NCI-H226 (cell line): ENCODE data around the gene TRABD2A.

Source experiments
- DNase-seq: peaks from one replicate; pipeline ENCODE4 v3.0.0-alpha.2; 2015

TRABD2A gene

DNA sequence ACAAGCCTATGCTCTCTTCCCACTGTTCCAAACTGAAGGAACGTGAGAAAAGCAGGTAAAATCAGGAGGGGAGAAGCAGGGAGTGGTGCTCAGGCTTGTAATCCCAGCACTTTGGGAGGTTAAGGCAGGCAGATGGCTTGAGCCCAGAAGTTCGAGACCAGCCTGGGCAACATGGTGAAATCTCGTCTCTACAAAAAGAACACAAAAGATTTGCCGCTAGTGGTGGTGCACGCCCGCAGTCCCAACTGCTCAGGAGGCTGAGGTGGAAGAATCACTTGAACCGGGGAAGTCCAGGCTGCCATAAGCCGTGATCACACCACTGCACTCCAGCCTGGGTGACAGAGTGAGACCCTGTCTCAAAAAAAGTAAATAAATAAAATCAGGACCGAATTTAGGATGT, 23.3 kb upstream of the TRABD2A start:
- no peak for DNase-seq

- DNase-seq: no peak
Measured at GRCh38 chr2:84902526-84902925, 21.6 kb upstream of the TRABD2A start.

DNA sequence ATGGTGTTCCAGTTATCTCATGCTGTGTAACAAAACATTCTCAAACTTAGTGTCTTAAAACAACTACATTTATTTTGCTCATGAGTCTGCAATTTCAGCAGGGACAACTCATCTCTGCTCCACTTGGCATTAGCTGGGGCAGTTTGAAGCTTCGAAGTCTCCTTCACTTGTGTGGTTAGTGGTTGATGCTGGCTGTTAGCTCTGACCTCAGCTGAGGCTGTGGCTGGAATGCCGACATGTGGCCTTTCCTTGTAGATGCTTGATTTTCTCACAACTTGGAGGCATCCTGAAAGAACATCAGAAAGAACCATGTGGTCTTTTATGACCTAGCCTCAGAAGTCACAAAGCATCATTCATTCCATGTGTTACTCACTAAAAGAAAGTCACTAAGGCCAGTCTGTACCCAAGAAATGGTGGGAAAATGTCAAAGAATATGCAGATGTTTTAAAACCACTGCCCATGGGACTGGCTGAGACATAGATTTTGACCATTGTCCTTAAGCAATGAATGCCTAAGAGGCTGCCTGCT, 20.8 kb upstream of the TRABD2A start:
- peak; percentile 36 for DNase-seq

DNA sequence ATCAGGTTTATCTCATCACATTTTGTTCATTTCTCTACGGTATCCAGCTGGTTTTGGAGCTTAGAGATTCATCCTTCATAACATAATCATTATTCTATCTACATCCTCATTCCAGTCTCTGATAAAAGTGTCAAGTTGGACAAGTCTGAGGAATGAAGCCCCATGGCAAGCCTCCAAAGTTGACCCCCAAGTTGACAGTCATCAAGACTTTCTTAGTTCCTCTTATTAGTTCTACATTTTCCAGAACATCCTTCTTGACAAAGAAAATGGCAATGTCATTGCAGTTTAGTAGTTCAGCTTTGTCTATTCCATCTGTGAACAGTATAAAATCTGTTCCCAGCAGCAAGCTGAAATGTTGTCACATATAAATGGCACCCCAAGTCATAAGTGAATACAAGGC, 20.1 kb upstream of the TRABD2A start:
- no peak for DNase-seq

DNA sequence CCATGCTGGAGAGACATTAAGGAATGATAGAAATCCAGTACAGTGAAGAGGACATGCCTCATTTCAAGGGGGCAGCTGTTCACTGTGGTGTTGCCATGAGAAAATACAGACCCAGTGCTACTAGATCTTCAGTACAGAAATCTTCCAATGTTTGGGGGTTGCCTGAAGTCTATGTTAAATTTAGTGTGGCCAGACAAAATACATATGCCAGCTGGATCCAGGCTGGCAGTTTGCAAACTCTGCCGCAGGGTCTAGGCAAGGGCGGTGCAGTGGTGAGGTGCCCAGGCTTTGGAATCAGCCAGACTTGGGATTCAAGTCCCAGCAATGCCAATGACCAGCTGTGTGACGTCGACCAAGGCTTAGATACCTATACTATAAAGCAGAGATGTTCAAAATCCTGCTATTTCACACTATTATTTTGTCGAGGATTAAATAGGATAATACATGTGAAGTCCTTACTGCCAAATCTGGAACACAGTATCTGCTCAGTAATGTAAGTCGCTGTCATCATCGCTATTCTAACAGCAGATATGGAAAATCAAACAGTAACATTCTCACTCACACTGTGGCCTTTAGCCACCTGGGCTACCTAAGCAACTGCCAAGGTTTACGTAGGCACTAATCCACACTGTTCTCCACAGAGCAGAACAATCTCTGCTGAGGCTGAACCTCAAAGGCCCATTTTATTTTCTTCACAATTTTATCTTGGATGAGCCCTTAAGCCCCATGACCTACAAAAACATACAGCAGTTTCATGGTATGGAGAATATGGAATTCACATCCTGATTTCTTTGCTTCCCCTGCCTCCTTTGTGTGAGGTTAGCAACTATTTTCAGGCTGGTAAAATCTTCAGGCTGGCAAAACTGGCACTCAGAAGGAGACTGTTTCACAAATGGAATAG, 18.7 kb upstream of the TRABD2A start:
- DNase-seq: no peak

DNA sequence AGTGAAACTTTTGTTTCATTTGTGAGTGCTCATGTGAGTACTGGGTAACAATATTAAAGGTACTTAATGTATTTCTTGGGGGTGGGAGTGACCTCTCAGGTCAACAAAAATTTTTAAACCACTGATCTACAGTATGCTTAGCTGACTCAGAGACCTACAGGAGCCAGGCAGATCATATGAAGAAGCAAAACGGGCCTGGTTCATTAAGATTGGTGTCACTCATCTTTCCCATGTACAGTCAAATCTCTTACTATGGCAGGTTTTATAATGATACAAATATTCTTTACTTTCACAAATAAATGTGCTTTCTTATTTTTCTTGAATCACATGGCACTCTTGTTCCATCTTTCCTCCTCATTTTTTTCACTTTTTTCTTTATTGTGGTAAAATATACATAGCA, 16.9 kb upstream of the TRABD2A start:
- peak; percentile 39 for DNase-seq

DNA sequence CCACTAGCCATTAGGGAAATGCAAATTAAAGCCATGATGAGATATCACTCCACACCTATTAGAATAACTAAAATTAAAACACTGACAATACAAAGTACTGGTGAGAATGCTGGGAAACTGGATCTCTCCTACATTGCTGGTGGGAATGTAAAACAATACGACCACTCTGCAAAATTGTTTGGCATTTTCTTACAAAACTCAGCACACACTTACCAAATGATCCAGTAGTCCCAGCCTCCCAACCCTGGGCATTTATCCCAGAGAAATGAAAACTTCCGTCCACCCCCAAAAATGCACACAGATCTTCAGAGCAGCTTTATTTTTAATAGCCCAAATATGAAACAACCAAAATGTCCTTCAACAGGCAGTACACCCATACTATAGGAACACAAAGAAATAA, 15.7 kb upstream of the TRABD2A start:
- DNase-seq: no peak

GRCh38 chr2:84894758-84895520, 14.1 kb upstream of the TRABD2A start:
- peak; percentile 81 for DNase-seq

DNA sequence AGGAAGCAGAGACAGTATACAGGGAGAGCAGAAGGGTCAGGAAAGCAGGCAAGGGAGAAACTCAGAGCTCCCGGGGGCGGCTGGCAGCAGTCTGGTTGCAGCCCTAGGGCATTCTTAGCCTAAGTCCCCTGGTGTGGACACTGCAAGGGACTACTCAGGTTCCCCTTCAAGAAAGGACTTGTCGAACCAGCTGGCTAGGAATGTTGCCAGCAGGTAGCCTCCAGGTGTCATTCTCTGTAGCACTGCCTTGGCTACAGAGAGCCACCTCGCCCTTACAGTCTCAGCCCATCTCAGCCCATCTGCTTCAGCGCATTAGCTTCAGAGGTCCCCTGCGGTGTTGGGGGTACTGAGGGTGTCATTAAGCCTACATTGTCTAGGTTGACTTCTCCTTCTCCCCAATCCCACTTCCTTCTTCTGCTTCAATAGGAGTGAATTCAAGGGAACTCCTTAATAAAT, 13.3 kb upstream of the TRABD2A start:
- no peak for DNase-seq

DNA sequence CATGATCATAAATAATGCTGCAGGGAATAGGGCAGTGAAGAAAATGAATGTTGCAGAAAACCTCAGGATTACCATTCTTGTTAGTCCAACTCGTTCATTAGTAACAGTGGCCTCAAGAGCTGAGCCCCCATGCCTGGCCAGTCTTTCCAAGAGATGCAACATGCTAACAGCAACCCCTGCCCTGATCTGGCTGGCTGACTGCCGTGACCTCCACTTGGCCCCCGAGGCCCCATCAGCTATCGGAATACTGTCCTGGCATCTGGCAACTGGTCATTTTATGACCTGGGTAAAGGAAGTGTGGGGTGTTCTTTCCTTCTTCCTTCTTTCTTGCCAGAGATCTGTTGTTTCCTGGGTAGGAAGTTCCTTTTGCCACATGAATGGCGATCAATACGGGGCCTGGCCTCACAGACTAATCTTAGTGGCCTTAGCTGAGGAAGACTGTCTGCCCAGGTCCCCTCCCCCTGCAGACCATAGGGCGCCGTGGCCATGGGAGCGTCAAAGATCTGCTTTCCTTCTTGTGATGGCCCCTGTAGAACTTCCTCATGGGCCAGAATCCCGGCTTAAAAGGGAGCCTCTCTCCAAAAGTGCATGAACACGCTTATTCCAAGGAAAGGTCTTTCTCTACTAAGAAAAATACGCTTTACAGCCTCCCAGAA, 10.6 kb upstream of the TRABD2A start:
- DNase-seq: no peak

DNA sequence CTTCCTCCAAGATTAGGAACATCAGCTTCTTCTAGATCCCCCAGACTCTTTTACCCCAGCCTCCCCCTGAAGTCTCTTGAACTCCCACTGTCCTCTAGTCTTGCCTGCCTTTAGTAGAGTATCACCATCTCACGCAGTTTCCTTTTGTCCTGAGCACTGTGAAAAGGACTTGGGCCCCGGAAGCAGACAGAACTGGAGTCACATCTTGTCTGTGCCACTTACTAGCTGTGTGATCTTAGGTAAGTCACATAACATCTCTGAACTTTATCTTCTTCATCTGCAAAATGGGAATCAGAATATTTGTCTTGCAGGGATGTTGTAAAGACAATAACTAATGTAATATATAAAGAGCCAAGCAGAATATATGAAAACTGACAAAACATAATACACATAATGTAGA, 8.4 kb upstream of the TRABD2A start:
- DNase-seq: no peak

DNA sequence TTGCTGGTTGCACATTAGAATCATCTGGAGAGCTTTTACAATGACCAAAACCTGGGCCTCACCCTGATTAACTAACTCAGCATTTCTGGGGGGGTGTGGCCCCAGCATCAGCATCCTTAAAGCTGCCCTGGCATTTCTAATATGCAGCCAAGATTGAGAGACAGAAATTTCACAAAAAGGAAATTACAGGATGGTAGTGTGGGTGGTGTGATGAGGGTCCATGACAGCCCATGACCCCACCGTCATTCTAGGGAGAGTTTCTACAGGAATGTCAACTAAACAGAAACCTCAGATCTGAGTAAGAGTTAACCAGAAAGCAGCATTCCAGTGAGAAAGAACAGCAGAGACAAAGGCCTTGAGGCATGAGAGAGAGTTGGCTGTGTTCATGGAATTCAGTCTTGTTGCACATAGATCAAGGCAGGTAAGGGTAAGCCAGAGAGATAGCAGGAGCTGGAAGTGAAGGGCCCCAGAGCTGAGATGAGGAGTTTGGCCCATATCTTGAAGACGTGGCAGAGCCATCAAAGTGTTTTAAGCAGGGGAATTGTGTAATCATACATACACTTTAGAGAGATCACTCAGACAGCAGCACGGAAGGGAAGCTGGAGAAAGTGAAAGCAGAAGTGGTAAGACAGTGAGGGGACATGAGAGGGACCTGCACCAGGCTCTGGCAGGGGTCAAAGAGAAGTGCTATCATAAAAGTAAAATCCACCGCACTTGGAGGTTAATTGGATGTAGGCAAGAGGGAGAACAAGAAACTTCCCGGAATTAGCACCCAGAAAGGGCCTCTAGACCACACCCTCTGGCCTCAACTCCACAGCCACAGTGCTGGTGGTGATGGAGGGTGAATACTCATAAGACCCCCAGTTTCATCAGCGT, 7.8 kb upstream of the TRABD2A start:
- DNase-seq: peak; percentile 66

- DNase-seq: no peak
Measured at GRCh38 chr2:84886791-84887190, 5.9 kb upstream of the TRABD2A start.

DNA sequence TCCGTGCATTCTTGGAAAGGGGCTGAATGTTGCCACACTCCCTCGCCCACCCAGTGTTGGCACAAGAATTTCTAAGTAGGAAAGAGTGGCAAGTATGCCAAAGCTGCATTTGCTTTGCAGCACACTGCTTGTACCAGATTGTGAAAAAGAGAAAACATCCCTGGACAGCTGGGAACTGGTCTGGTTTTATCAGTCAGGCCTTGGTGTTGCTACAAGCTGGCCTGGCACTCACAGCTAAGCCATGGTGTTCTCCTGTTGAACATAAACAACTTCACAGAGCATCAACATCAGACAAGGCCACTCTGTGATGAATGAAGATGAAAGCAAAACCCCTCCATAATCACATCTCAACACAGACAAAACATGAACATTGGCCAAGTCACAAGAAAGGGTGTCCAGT, 4.2 kb upstream of the TRABD2A start:
- DNase-seq: no peak

DNA sequence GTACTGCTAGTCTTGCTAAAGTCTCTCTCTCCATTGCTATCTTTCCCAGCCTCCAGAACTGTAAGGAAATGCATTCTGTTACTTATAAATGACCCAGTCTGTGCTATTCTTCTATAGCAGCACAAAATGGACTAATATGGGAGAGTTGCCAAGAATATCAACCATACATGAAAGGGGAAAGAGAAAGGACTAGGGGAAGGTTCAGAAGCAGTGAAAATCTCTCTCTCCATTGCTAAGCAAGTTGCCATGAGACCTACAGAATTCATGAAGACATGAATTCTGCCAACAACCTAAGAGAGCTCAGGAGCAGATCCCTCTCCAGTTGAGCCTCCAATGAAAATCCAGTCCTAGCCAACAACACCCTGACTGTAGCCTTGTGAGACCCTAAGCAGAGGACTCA, 3.6 kb upstream of the TRABD2A start:
- DNase-seq: no peak

DNA sequence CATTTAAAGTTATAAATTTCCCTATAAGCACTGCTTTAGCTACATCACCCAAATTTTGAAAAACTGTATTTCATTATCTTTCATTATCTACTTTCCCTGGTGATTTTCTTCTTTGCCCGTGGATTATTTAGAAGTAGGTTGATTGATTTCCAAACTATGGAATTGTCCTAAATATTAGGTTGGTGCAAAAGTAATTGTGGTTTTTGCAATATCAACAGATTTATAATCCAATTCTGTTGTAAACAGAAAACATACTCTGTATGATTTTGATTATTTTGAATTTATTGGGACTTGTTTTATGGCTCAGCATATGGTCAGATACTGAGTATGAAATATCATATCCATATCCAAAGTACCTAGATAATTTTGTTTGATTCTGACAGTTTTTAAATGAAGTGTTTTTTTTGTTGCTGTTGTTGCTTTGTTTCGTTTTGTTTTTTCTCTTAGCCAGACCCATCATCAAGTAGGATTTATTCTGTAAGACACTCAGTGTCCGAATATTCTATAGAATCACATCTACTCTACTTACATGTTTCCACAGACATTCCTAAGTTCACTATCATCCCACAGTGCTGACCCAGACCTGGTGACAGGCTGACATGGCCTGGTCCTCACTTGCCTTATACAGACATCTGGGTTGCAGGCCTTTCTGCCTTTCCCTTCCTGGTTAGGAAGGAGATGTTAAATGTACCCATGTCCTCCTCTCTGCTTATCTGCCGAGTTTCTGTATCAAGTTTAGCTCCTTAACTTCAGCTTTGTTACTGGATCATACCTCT, 2.1 kb upstream of the TRABD2A start:
- no peak for DNase-seq

DNA sequence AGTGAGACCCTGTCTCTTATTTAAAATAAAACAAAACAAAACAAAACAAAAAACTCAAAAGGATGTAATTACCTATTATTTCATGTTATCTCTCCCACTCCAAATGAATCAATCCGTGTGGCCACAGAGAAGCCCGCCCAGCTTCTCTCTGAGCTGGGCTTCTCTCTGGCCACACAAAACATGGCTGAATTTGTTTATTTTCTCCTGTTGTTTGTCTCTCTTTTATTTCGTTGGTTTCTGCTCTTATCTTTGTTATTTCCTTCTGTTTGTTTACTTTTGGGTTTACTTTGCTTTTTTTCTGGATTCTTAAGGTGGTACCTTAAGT, 1.5 kb upstream of the TRABD2A start:
- no peak for DNase-seq

DNA sequence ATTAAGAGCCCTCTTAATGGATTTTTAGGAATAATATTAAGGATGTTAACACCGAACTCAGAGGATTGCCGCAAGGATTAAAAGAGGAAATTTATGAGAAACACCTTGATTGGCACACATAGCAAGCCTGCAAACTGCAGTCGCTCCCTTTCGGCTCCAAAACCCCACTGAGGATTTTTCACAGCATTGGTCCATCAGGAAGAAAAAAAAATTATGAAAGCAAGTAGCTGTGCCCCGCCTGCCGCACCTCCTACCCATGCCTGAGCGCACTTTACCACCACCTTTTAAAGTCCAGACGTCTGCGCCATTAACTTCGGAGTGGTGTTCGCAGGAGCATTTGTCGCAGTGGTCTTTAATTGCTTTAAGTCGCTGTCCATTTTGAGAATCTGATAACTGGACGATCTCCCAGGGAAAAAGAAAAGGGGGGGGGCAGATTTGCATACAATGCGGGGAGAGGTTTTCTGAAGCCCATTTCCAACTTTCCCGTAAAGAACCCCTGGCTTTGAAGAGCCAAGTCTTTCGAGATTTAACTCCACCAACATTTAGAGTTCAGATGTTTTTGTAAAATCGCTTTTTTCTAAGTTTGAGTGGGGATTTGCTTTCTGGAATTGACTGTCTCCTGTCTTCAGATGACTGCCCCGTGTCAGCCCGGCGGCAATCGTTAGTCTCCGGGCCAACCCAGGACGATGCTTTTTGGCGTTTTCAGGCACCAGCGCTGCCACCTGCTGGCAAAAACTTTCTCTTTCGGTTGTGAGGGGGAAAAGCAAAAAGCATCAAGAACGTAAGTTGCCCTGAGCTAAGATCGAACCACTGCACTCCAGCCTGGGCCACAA, 913 bp upstream of the TRABD2A start:
- DNase-seq: peak; percentile 65

DNA sequence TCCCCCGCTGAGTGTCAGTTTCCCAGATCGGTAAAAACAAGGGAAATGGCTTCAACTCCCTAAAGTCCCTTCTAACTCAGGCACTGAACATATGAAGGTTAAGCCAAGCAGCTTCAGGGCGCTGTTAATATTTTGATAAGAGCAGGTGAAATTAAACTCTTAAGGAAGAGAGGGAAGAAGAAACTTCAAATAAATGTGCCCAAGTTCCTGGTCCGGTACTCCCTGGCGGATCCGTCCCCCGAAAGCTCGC, 564 bp downstream of the TRABD2A start:
- DNase-seq: no peak

GRCh38 chr2:84879584-84880394, 1.1 kb downstream of the TRABD2A start:
- DNase-seq: no peak
